SK-N-SH (cell line): ENCODE results near the gene ZNF597. TPM values are rescaled to one million over a fixed set of nuclear protein-coding genes. Genes with fewer than 3 reads are reported as not detected.
A peak's percentile ranks its signal among the peaks of the same experiment; 100 is the strongest.

ENCODE experiments used
- CTCF ChIA-PET: fragments of 300-600, 350-600 bp; formaldehyde crosslinking; extraction: SDS; loops from one replicate; lab custom pipeline; 2021; lab: Yijun Ruan, JAX
- POLR2A ChIA-PET: fragments of 350-600 bp; sonication (Branson Sonifier 250); formaldehyde crosslinking; extraction: SDS; loops from one replicate; lab custom pipeline; 2020; ENCODE audit warnings: antibody characterized with exemption, inconsistent platforms; lab: Yijun Ruan, JAX
- DNase-seq: peaks from one replicate; pipeline ENCODE4 v3.0.0; 2012
- H2AFZ ChIP-seq: fragments of 200-600 bp; sonication (generic); 2 replicates; pipeline ENCODE4 v1.8.1; 2016; ENCODE audit warnings: antibody characterized with exemption, mild to moderate bottlenecking, low read depth
- H3F3A ChIP-seq: fragments of 200-600 bp; sonication (generic); replicated peaks from 2 replicates; pipeline ENCODE3; 2016; ENCODE audit warnings: antibody characterized with exemption, mild to moderate bottlenecking; ENCODE audit not compliant: insufficient read depth
- H3K27ac ChIP-seq, 2 experiments: fragments of 200-500 bp in 1 of 2; fragments of 200-600 bp in 1 of 2; sonication (Bioruptor generic) in 1 of 2; sonication (generic), shearing (Covaris generic) in 1 of 2; 2 replicates each; pipeline versions ENCODE4 v1.5.1 to v1.6.1; 2014 to 2016; ENCODE audit warnings: low read depth in 2 of 2, inconsistent platforms in 1 of 2, low read length in 1 of 2, mild to moderate bottlenecking in 1 of 2, mixed read lengths in 1 of 2
- H3K27me3 ChIP-seq: fragments of 200-600 bp; sonication (generic), shearing (Covaris generic); 2 replicates; pipeline ENCODE4 v1.6.1; 2016; ENCODE audit warnings: mixed run types; ENCODE audit not compliant: insufficient read depth
- H3K36me3 ChIP-seq, 2 experiments: fragments of 200-500 bp in 1 of 2; fragments of 200-600 bp in 1 of 2; sonication (Bioruptor generic) in 1 of 2; sonication (generic) in 1 of 2; replicated peaks in 1 of 2; 2 replicates each; pipeline versions ENCODE3 to v1.5.1; 2014 to 2016; ENCODE audit warnings: low read length in 1 of 2, mild to moderate bottlenecking in 1 of 2; ENCODE audit not compliant: insufficient read depth in 2 of 2, control insufficient read depth in 1 of 2
- H3K4me1 ChIP-seq, 2 experiments: fragments of 200-500 bp in 1 of 2; fragments of 200-600 bp in 1 of 2; sonication (Bioruptor generic) in 1 of 2; sonication (generic), shearing (Covaris generic) in 1 of 2; 2 replicates each; pipeline versions ENCODE4 v1.5.1 to v1.6.1; 2014 to 2016; ENCODE audit warnings: low read depth in 1 of 2, low read length in 1 of 2, mixed run types in 1 of 2; ENCODE audit not compliant: insufficient read depth in 2 of 2, control insufficient read depth in 1 of 2
- H3K4me2 ChIP-seq: fragments of 200-600 bp; sonication (generic), shearing (Covaris generic); 2 replicates; pipeline ENCODE4 v1.6.1; 2017; ENCODE audit warnings: mixed run types
- H3K4me3 ChIP-seq, 2 experiments: fragments of 200-500 bp in 1 of 2; fragments of 200-600 bp in 1 of 2; sonication (Bioruptor generic) in 1 of 2; sonication (generic), shearing (Covaris generic) in 1 of 2; 2 replicates each; pipeline versions ENCODE4 v1.5.1 to v1.8.1; 2014 to 2016; ENCODE audit warnings: low read depth in 2 of 2, inconsistent platforms in 1 of 2, low read length in 1 of 2, mild to moderate bottlenecking in 1 of 2, mixed read lengths in 1 of 2, moderate library complexity in 1 of 2
- H3K79me2 ChIP-seq: fragments of 200-600 bp; sonication (generic); 2 replicates; pipeline ENCODE4 v1.8.1; 2017; ENCODE audit warnings: mild to moderate bottlenecking; ENCODE audit not compliant: insufficient read depth
- H3K9ac ChIP-seq: fragments of 200-600 bp; sonication (generic); 2 replicates; pipeline ENCODE4 v1.6.1; 2017; ENCODE audit warnings: mixed run types
- H3K9me2 ChIP-seq: fragments of 200-600 bp; sonication (generic); 2 replicates; pipeline ENCODE4 v1.6.1; 2017; ENCODE audit warnings: mixed run types
- H3K9me3 ChIP-seq: fragments of 200-600 bp; sonication (generic); 2 replicates; pipeline ENCODE4 v1.6.1; 2017; ENCODE audit warnings: mixed run types, mild to moderate bottlenecking, moderate library complexity
- H4K20me1 ChIP-seq: fragments of 200-600 bp; sonication (generic); 2 replicates; pipeline ENCODE4 v1.6.1; 2017; ENCODE audit warnings: mild to moderate bottlenecking, mixed run types; ENCODE audit not compliant: insufficient read depth
- CHD2 ChIP-seq: fragments of 150-350 bp; IDR thresholded peaks from 2 replicates; pipeline ENCODE4 v1.6.1; 2018; ENCODE audit warnings: low read length; ENCODE audit not compliant: partially characterized antibody
- ELF1 ChIP-seq: IDR thresholded peaks from 2 replicates; pipeline ENCODE4 v1.4.0; 2012
- EP300 ChIP-seq, 2 experiments: IDR thresholded peaks; 2 replicates each; pipeline versions ENCODE4 v1.4.0 to v1.6.1; 2012; ENCODE audit warnings: borderline replicate concordance in 1 of 2, low read depth in 1 of 2, low read length in 1 of 2
- FOXJ3 ChIP-seq: sonication (generic); formaldehyde crosslinking; IDR thresholded peaks from 2 replicates; pipeline ENCODE4 v1.5.1; 2020; ENCODE audit warnings: mild to moderate bottlenecking, missing genetic modification reagents
- GABPA ChIP-seq: IDR thresholded peaks from 2 replicates; pipeline ENCODE4 v1.4.0; 2012; ENCODE audit warnings: low read depth, mild to moderate bottlenecking
- GATA2 ChIP-seq: sonication (generic); formaldehyde crosslinking; IDR thresholded peaks from 2 replicates; pipeline ENCODE4 v1.5.0; 2020; ENCODE audit warnings: mild to moderate bottlenecking, missing genetic modification reagents
- JUND ChIP-seq: IDR thresholded peaks from 2 replicates; pipeline ENCODE4 v1.4.0; 2012
- MEF2A ChIP-seq: IDR thresholded peaks from 2 replicates; pipeline ENCODE4 v1.4.0; 2012; ENCODE audit warnings: low read depth, borderline replicate concordance
- MXI1 ChIP-seq: IDR thresholded peaks from 2 replicates; pipeline ENCODE4 v1.6.1; 2012; ENCODE audit warnings: mild to moderate bottlenecking, low read depth, low read length, improper control_type of control experiment
- NRF1 ChIP-seq: IDR thresholded peaks from 2 replicates; pipeline ENCODE4 v1.6.1; 2012; ENCODE audit warnings: low read depth, mild to moderate bottlenecking, low read length
- POLR2AphosphoS5 ChIP-seq: IDR thresholded peaks from 2 replicates; pipeline ENCODE4 v1.6.1; 2012; ENCODE audit warnings: low read depth, low read length
- RFX5 ChIP-seq: IDR thresholded peaks from 2 replicates; pipeline ENCODE4 v1.6.1; 2012; ENCODE audit warnings: mild to moderate bottlenecking, improper control_type of control experiment, low read length
- RXRA ChIP-seq: IDR thresholded peaks from 2 replicates; pipeline ENCODE4 v1.4.0; 2012; ENCODE audit warnings: low read depth, mild to moderate bottlenecking, borderline replicate concordance
- TAF1 ChIP-seq: IDR thresholded peaks from 2 replicates; pipeline ENCODE4 v1.6.1; 2012; ENCODE audit warnings: low read depth, mild to moderate bottlenecking, low read length, moderate library complexity, borderline replicate concordance
- YY1 ChIP-seq: IDR thresholded peaks from 2 replicates; pipeline ENCODE4 v1.4.0; 2012; ENCODE audit warnings: low read depth, mild to moderate bottlenecking
- WGBS: methylation state at CpG from one replicate; pipeline ENCODE4 v1.1.6; 2017; ENCODE audit warnings: low lambda C conversion rate; 5-methylcytosine and 5-hydroxymethylcytosine counted together
- polyA plus RNA-seq, 3 experiments: library from polyadenylated mRNA; depleted of rRNA; stranded (reverse); fragments of >200 nt; gene quantifications; 2 replicates each; pipeline ENCODE4 v1.2.3, GENCODE V29; 2012
- TF ChIP-seq, protein P1 (sequence below): IDR thresholded peaks from 2 replicates; pipeline ENCODE4 v1.4.0; 2012; ENCODE audit warnings: low read depth, borderline replicate concordance
- TF ChIP-seq, protein P2 (sequence below): IDR thresholded peaks from 2 replicates; pipeline ENCODE4; 2012
- TF ChIP-seq, protein P3 (sequence below): IDR thresholded peaks from 2 replicates; pipeline ENCODE4 v1.6.1; 2012; ENCODE audit warnings: mild to moderate bottlenecking, low read depth, low read length, moderate library complexity
- TF ChIP-seq, protein P4 (sequence below): IDR thresholded peaks from 2 replicates; pipeline ENCODE4 v1.4.0; 2012; ENCODE audit warnings: low read depth

Gene ZNF597, protein sequence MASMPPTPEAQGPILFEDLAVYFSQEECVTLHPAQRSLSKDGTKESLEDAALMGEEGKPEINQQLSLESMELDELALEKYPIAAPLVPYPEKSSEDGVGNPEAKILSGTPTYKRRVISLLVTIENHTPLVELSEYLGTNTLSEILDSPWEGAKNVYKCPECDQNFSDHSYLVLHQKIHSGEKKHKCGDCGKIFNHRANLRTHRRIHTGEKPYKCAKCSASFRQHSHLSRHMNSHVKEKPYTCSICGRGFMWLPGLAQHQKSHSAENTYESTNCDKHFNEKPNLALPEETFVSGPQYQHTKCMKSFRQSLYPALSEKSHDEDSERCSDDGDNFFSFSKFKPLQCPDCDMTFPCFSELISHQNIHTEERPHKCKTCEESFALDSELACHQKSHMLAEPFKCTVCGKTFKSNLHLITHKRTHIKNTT
- polyA plus RNA-seq (2012; rRNA removed): 1.1 and 1.3 TPM in 2 replicates
- polyA plus RNA-seq (2012; cell fraction: cytosol; rRNA removed): 1.3 and 1.6 TPM in 2 replicates
- 0.83 and 1.8 TPM in 2 replicates for polyA plus RNA-seq (2012; cell fraction: nucleus; rRNA removed)

DNA sequence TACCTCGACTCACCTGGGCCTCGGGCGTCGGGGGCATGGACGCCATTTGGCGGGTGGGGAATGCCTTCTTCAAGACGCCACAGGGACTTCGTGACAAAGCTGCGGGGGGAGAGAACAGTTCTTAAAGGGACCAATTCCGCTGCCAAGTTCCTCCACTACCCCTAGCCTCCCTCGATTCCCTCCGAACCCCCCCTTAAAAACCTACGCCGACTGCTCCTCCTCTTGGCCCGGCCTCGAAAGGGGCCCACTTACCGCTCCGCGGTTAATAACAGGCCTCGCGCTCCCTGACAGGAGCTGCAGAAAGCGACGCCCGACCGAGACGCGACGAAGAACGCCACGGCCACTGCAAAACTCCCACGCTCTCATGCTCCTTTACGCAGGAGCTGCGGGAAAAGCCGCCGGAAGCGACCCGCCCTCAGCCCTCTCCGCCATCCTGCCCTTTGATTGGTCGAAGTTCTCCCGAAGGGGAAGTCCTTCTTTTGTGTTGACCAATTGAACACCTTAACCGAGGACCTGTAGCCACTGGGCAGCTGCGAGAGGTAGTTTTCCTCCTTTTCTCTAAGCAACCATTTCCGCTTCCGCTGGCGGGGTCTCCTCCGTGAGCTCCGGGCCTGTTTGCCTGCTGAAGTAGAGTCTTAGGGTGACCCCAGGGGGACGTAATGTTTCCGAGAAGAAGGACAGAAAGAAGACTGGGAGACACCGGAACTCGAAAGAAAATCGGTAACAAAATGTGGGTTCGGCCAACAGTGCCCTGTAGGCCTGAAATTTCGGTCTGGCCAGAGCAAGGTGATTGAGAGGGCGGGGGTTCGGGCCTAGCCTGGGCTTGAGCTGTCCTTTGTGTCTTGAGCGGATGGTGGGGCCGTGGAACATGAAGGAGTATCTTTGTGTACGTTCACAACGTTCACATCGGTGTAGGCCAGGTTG lies at the start of gene ZNF597, which contains the start of gene NAA60:
ZNF597 (minus strand) TSS at position 397 of the 924 bp plus-strand sequence; CDS start at position 46, 351 bp downstream.
NAA60 (plus strand) TSS at position 573 of the 924 bp plus-strand sequence. CDS start 32,548 bp downstream, outside the sequence.
- Histone ChIP-seq H3K4me2 (peak within 1 kb of the TSS; percentile 77), H3K36me3 (peaks cover 15 to 16% of the 10 kb centered on the region in 2 experiments), H3K9me3 (no peaks in the 10 kb centered on the region), H3K4me3 (peak within 1 kb of the TSS; percentile 66 to 68), H3K9me2 (no peaks in the 10 kb centered on the region), H3K27me3 (no peaks in the 10 kb centered on the region), H4K20me1 (peaks cover 6% of the 10 kb centered on the region; the same call in 1 of the 2 replicates), H3F3A (no peaks in the 10 kb centered on the region), H3K9ac (peak within 1 kb of the TSS; percentile 79), H3K79me2 (peaks cover 90% of the 10 kb centered on the region), H3K27ac (peak within 1 kb of the TSS; percentile 58 to 83), H3K4me1 (peaks cover 0 to 3% of the 10 kb centered on the region in 2 experiments; a peak in 1 of 4 replicates), H2AFZ (no peak within 1 kb of the TSS; the same call in none of the 2 replicates)
- ChIA-PET CTCF (interaction anchor here (1.3 kb wide), 1 partner anchor 14 kb away, joined by 3 read pairs; no protein-coding TSS in a partner anchor), POLR2A (interaction anchor here (0.6 to 1.9 kb wide), 8 partner anchors 10 to 161 kb away, joined by 3 to 14 read pairs (median 4); partner anchors contain the start of genes CLUAP1, ZNF174 and ZSCAN32)
- peak; percentile 33; the same call in 1 of the 2 replicates for TF ChIP-seq YY1
- peak; percentile 35; the same call in 1 of the 2 replicates for TF ChIP-seq TAF1
- peak; percentile 61; the same call in 1 of the 2 replicates for TF ChIP-seq RFX5
- peak; percentile 17; the same call in 1 of the 2 replicates for TF ChIP-seq POLR2AphosphoS5
- 0 out of 2 replicates have a peak, but pooled peaks have one; percentile 7 for TF ChIP-seq ELF1
- peak; percentile 83 for TF ChIP-seq GABPA
- TF ChIP-seq NRF1: no peak; the same call in 1 of the 2 replicates
- TF ChIP-seq, protein P1, sequence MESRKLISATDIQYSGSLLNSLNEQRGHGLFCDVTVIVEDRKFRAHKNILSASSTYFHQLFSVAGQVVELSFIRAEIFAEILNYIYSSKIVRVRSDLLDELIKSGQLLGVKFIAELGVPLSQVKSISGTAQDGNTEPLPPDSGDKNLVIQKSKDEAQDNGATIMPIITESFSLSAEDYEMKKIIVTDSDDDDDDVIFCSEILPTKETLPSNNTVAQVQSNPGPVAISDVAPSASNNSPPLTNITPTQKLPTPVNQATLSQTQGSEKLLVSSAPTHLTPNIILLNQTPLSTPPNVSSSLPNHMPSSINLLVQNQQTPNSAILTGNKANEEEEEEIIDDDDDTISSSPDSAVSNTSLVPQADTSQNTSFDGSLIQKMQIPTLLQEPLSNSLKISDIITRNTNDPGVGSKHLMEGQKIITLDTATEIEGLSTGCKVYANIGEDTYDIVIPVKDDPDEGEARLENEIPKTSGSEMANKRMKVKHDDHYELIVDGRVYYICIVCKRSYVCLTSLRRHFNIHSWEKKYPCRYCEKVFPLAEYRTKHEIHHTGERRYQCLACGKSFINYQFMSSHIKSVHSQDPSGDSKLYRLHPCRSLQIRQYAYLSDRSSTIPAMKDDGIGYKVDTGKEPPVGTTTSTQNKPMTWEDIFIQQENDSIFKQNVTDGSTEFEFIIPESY: no peak
- TF ChIP-seq RXRA: no peak
- TF ChIP-seq, protein P2, sequence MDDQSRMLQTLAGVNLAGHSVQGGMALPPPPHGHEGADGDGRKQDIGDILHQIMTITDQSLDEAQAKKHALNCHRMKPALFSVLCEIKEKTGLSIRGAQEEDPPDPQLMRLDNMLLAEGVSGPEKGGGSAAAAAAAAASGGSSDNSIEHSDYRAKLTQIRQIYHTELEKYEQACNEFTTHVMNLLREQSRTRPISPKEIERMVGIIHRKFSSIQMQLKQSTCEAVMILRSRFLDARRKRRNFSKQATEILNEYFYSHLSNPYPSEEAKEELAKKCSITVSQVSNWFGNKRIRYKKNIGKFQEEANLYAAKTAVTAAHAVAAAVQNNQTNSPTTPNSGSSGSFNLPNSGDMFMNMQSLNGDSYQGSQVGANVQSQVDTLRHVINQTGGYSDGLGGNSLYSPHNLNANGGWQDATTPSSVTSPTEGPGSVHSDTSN: no peak
- TF ChIP-seq FOXJ3: no peak
- no peak for TF ChIP-seq GATA2 (CRISPR knock-in tag)
- TF ChIP-seq JUND: no peak
- TF ChIP-seq, protein P3, sequence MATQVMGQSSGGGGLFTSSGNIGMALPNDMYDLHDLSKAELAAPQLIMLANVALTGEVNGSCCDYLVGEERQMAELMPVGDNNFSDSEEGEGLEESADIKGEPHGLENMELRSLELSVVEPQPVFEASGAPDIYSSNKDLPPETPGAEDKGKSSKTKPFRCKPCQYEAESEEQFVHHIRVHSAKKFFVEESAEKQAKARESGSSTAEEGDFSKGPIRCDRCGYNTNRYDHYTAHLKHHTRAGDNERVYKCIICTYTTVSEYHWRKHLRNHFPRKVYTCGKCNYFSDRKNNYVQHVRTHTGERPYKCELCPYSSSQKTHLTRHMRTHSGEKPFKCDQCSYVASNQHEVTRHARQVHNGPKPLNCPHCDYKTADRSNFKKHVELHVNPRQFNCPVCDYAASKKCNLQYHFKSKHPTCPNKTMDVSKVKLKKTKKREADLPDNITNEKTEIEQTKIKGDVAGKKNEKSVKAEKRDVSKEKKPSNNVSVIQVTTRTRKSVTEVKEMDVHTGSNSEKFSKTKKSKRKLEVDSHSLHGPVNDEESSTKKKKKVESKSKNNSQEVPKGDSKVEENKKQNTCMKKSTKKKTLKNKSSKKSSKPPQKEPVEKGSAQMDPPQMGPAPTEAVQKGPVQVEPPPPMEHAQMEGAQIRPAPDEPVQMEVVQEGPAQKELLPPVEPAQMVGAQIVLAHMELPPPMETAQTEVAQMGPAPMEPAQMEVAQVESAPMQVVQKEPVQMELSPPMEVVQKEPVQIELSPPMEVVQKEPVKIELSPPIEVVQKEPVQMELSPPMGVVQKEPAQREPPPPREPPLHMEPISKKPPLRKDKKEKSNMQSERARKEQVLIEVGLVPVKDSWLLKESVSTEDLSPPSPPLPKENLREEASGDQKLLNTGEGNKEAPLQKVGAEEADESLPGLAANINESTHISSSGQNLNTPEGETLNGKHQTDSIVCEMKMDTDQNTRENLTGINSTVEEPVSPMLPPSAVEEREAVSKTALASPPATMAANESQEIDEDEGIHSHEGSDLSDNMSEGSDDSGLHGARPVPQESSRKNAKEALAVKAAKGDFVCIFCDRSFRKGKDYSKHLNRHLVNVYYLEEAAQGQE: no peak
- TF ChIP-seq EP300 (IDR thresholded peaks at IDR 0.05; ENCODE audit: borderline replicate concordance in 1 of 2, low read depth in 1 of 2, low read length in 1 of 2): no peak
- TF ChIP-seq MXI1: peak; percentile 85
- no peak for TF ChIP-seq MEF2A
- TF ChIP-seq, protein P4, sequence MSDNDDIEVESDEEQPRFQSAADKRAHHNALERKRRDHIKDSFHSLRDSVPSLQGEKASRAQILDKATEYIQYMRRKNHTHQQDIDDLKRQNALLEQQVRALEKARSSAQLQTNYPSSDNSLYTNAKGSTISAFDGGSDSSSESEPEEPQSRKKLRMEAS: peak; percentile 66
- peak; percentile 49 for TF ChIP-seq CHD2
- 49% methylated on average over 43 of the region's 61 CpGs for WGBS
- peak; percentile 85 for DNase-seq
